Measurements from ENCODE around the gene SLX4IP.

SLX4IP gene

DNA sequence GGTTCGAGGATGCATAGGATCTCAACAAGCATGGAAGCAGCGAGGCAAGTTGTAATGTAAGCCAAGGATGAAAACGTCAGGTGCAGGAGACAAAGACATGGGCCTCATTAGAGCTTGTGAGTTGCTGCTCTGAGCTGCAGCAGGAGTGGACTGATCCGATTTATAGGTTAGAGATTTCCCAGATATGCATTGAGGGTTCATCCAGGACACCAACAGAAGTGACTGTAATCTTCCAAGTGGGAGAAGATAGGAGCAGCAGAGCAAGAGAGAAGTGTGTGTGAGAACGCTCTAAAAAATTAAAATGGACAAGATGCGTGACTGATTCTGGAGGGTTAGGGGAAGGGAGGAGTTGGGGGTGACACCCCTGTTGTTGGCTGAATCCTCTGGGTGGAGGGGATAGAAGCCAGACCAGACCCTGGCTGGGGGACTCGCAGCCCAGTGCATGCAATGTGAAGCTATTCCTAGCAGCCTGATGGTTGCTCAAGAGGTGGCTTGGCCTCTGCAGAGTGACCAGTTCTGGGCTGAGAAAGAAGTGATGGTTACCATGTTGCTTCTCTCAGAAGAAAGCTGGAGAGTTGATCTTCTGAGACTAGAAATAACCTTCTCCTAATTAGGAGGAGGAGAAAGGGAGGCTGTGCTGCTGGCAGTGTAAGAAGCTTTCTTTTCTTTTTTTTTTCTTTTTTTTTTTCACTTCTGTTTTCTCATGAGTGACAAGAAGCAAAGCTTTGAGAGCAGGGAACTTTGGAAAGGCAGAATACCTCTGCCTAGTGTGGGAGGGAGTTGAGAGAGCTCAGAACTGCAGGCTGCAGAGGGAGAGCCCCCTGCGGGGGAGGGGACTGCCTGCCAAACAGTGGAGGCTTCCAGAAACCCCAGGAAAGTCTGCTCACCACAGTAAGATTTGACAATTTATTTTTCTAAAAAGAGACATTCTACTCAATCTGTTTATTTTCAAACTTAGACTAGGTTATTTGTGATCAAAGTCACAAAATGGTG is 116.9 kb downstream of the SLX4IP start:
- no peak for DNase-seq (ENCODE audit: low spot score)

- peak; percentile 18 for DNase-seq (ENCODE audit: low spot score)
Measured at GRCh38 chr20:10553326-10553984, 118.3 kb downstream of the SLX4IP start.

GRCh38 chr20:10554285-10554684 is 119.2 kb downstream of the SLX4IP start:
- DNase-seq (ENCODE audit: low spot score): no peak

- no peak for DNase-seq (ENCODE audit: low spot score)
Measured at GRCh38 chr20:10555393-10555792, 120.3 kb downstream of the SLX4IP start.

GRCh38 chr20:10555865-10556308 is 120.8 kb downstream of the SLX4IP start:
- no peak for DNase-seq (ENCODE audit: low spot score)

DNA sequence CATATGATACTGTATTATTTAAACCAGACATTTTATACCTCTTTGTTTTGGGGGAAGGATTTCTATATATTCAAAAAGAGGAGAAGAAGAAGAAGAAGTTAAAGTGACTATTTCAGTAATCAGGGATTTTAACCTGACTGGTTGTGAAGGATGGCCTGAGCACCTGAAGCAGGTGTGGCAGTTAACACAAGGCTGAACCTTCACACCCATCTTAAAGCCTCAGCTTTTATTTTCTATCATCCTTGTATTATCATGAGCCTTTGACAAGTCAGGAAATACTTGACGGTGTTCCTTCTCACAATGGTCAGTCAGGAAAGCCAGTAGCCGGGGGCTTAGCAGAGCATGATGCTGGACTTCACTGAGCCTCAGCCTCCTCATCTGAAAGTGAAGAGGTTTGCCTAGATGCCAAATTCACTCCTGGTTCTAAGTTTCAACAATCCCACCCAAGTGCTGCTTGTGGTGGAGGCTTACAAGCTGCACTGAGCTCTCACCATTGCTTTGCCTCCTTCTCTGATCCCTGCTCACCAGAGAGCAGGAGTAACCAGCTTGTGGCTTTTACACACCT is 121.5 kb downstream of the SLX4IP start:
- DNase-seq (ENCODE audit: low spot score): no peak

- DNase-seq (ENCODE audit: low spot score): no peak
Measured at GRCh38 chr20:10557685-10558084, 122.6 kb downstream of the SLX4IP start.

DNA sequence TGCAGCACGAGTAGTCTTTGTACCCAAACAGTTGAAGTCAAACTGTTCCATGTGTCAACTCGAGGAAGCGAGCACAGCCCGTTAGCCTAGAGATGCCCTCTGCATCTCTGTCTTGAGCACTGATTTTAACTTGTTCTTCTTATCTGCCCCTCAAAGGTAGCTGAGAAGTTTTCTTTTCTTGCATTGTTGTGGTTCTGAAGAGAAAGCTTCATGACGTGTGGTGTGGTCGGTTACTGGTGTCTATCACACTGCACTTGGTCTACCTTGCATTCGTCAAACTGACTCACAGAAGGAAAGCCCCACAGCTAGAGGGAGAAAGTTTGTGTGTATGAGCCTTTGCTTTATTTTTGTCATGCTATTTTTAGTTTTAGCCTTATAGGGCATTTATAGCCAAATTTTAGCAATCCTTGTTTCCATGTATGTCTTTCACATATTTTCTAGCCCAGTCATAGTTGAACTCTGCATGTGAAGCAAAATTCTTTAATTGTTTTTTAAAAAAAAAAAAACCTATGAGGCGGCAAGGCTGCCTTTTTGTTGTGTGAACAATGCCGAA is 123.6 kb downstream of the SLX4IP start:
- no peak for DNase-seq (ENCODE audit: low spot score)

DNA sequence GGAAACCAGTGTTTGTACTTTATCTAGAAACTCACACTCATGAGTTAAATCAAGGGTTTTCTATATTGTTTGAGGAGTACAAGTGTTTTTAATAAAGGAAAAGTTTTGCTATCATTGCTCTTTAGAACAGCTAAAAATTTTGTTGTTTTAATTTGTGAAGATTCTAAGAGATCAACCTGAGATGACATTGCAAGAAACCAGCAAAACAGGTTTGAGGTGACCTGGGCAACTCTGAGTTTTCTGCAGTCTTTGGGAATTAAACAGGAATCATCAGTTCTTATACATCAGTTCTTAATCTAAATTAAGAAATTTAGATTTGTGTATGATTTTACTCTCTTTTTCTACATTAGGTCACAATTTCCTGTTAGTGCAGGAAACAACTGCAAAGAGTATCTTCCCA is 124.2 kb downstream of the SLX4IP start:
- no peak for DNase-seq (ENCODE audit: low spot score)

DNA sequence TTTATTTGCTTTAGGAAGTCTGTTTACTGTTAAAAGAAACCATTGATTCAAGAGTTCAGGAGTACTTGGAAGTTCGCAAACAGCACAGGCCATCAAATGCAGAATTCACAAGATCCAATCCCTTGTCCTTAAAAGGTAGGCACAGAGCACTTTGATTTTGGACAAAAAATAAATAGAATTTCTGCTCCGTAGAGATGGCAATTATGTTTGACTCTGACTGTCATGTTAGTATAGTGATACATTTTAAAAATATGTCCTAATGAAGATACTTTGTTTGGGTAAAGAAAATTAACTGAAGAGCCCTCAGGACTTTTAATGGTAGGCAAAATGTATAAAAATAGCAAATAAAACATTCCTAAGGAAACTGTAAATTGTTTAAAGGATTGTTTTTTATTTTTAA is 125.6 kb downstream of the SLX4IP start:
- DNase-seq (ENCODE audit: low spot score): no peak

DNA sequence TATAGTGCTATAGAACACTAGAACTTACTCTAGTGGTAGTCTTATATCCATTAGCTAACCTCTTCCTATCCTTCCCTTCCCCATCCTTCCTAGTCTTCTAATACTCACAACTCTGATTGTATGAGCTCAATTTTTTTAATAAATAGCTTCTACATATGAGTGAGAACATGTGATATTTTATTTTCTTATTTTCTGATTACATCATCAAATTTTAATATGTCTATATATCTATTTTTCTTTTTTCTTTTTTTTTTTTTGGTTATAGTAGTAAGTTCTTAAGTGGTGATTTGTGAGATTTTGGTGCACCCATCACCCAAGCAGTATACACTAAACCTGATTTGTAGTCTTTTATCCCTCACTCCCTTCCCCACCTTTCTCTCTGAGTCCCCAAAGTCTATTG is 126.2 kb downstream of the SLX4IP start:
- DNase-seq (ENCODE audit: low spot score): no peak

DNA sequence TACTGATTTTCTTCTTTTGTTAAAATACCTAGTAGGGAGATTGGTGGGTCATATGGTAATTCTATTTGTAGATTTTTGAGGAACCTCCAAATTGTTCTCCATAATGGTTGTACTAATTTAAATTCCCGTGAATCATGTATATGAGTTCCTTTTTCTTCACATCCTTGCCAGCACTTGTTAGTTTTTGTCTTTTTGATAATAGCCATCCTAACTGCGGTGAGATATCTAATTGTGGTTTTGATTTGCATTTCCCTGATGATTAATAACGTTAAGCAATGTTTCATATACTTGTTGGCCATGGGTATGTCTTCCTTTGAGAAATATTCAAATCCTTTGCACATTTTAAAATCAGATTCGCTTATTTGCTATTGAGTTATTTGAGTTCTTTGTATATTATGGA is 127.8 kb downstream of the SLX4IP start:
- DNase-seq (ENCODE audit: low spot score): no peak

GRCh38 chr20:10563935-10564492 is 128.9 kb downstream of the SLX4IP start:
- no peak for DNase-seq (ENCODE audit: low spot score)

DNA sequence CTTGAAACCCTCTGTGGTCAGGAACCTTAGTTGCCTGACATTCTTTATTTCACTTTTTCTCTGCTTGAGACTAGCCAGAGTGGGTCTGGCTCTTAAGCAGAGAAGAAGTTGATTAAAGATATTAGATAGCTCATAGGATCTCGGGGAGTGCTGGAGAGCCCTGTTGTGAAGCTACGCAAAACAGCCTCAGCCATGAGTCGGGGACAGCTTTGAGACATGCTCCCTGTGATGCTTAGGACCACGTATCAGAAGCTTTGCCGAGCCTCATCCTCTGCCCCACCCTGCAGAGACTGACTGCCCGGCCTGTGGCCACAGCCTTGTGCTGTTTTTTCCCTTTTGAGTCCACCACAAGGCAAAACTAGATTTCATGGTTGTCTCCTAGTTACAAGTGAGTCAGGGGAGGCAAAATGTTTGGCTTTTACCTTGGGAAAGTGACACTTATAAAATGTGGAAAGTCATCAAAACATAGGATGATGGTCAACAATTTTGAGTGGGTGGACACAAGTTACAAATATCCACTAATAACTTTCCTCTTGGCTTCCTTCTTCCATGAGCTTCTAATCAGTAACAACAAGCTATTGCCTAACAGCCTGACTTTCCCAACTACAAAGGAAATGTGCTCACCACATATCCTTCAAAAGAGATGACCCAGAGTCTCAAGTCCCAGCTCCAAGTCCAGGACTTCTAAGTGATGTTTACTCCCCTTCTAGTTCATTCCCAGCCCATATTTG is 130.3 kb downstream of the SLX4IP start:
- no peak for DNase-seq (ENCODE audit: low spot score)

DNA sequence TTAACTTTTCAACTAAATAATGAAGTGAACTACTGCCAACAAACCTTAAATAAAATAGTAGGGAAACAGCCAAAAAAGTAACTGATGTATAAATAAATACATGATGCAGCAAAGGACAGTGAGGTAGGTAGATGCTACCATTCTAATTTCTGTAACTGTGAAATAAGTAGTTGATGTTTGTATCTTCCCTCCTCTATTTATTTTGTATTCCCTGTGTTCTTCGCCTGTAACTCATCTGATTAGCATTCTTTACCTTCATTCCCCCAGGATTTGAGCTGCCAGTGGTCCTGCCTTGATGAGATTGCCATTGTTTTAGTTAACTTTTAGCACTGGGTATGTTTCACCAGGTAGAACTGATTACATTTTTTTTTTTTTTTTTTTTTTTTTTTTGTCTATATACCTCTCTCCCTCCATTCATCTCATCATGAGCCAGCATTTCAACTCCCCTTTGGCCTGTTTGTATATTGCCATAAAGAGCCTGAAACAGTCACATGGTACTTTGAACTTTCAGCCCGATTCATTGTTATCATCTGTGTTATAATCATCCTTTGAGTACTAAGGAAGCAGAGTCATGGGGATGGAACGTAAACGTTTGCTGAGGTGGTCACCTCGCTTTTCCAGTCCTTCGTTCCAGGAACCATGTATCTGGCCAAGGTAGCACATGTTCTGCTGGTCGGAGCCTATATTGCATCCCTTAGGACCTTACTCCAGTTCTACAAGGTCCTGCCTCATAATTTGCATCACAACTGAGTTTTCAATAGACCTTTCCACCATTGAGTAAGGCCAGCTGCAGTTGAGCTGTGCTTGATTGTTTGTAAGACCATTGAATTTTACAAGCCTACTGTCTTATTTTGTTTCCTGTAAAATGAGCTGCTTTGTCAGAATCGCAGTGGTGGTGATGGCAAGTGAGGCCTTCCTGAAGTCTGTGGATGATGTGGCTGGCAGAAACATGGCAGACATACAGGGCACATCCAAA is 131.1 kb downstream of the SLX4IP start:
- no peak for DNase-seq (ENCODE audit: low spot score)

GRCh38 chr20:10568032-10568431 is 132.9 kb downstream of the SLX4IP start:
- no peak for DNase-seq (ENCODE audit: low spot score)

DNA sequence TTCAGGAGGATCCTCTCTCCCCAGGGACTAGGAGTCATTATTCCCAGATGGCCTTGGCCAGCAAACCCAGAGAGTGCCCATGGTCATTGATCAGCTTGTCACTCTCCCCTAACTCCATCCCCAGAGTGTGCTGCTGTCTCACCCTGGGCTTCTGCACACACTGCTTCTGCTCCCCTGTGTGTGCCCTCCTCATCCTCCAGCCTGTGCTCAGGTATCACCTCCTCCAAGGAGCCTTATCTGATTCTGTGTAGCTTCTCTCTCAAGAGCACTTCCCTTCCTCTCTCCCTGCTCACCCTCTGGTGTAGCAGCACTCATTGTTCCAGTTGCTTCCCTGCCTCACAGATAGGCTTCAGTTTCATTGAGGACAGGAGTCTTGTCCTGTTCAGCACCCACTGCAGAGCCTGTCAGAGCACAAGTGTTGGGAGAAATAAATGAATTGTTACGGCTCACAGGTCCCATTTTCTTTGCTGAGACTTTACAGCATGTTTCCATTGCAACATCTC is 136.3 kb downstream of the SLX4IP start:
- DNase-seq (ENCODE audit: low spot score): no peak

DNA sequence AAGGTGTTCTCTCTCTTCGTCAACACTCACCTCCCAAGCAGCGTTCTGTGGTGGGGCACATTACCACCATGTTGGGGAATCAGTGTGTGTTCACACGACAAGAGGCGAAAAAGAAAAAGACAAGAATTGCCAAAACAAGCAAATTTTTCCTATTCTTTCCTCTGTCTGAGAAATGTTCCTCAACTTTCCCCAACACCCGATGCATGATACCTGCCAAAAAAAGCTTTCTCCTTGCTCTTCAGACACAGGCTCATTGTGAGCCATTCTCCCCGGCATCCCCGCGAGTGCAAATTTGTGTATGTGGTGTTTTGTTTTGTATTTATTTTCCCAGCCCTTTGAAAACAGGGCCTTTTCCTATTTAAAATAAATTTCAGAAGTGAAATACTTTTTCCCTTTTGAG is 137.7 kb downstream of the SLX4IP start:
- no peak for DNase-seq (ENCODE audit: low spot score)

GRCh38 chr20:10573273-10573950 is 138.3 kb downstream of the SLX4IP start:
- no peak for DNase-seq (ENCODE audit: low spot score)

DNA sequence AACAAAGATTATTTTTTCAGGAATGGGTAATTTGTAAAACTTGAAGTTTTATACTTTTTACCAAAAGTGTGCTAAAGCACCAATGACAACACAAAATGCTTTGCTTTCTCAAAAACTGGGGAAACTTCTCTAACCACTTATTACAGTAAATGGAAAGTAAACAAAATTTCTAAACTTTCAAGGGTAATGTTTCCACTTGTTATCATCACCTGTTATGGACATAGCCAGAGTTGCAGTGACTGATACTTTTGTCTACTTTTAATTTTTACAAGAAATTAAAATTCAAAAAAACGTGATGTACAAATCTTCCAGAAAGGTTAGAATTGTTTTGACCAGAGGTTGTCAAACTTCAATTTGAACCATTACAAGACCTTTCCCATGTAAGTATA is 138.8 kb downstream of the SLX4IP start:
- no peak for DNase-seq (ENCODE audit: low spot score)
